ENCODE data around the gene ZBTB18.

- no peak for TF ChIP-seq EZH2 (IDR thresholded peaks at IDR 0.05; ENCODE audit: borderline replicate concordance, low read depth, low read length, poor library complexity, severe bottlenecking)
- TF ChIP-seq, protein P1, sequence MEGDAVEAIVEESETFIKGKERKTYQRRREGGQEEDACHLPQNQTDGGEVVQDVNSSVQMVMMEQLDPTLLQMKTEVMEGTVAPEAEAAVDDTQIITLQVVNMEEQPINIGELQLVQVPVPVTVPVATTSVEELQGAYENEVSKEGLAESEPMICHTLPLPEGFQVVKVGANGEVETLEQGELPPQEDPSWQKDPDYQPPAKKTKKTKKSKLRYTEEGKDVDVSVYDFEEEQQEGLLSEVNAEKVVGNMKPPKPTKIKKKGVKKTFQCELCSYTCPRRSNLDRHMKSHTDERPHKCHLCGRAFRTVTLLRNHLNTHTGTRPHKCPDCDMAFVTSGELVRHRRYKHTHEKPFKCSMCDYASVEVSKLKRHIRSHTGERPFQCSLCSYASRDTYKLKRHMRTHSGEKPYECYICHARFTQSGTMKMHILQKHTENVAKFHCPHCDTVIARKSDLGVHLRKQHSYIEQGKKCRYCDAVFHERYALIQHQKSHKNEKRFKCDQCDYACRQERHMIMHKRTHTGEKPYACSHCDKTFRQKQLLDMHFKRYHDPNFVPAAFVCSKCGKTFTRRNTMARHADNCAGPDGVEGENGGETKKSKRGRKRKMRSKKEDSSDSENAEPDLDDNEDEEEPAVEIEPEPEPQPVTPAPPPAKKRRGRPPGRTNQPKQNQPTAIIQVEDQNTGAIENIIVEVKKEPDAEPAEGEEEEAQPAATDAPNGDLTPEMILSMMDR (conservative IDR thresholded peaks at IDR 0.05; ENCODE audit: low read depth, low read length) = no peak
Observed at GRCh38 chr1:244065960-244066388, 14.9 kb downstream of the ZBTB18 start.
